Tibial nerve (tissue), 4 donors: ENCODE data around the gene CEP112. TPM values are rescaled to one million over a fixed set of nuclear protein-coding genes. Genes with fewer than 3 reads are reported as not detected.

Experiments used
- DNase-seq, 2 donors: peaks; one replicate each; pipeline ENCODE4 v3.0.0-alpha.2; 2019; ENCODE audit warnings: low spot score in 2 of 2
- H3K27ac ChIP-seq, 4 donors: fragments of 200-600 bp; sonication (generic) in 3 of 4; one replicate each; pipeline ENCODE4 v1.5.1; 2017 to 2019; ENCODE audit warnings: mild to moderate bottlenecking in 1 of 4
- H3K27me3 ChIP-seq, 2 donors: fragments of 200-600 bp; sonication (generic) in 1 of 2; one replicate each; pipeline versions ENCODE4 v1.5.1 to v1.6.0; 2017 to 2019
- H3K36me3 ChIP-seq, 3 donors: fragments of 200-600 bp; sonication (generic); one replicate each; pipeline ENCODE4 v1.5.1; 2018 to 2019
- H3K4me1 ChIP-seq, 4 donors: fragments of 200-600 bp; sonication (generic) in 3 of 4; one replicate each; pipeline ENCODE4 v1.5.1; 2017 to 2019
- H3K4me3 ChIP-seq, 4 donors: fragments of 200-600 bp; sonication (generic) in 3 of 4; one replicate each; pipeline ENCODE4 v1.5.1; 2017 to 2019; ENCODE audit warnings: mild to moderate bottlenecking in 1 of 4, moderate library complexity in 1 of 4
- H3K9me3 ChIP-seq, 4 donors: fragments of 200-600 bp; sonication (generic) in 3 of 4; one replicate each; pipeline ENCODE4 v1.5.1; 2017 to 2019
- CTCF ChIP-seq, 5 experiments: fragments of 200-600 bp in 3 of 5; fragments of 450-650 bp in 2 of 5; sonication (generic) in 3 of 5; IDR thresholded peaks; one replicate each; pipeline ENCODE4 v1.5.1; 2016 to 2019; ENCODE audit warnings: antibody characterized with exemption in 5 of 5, mild to moderate bottlenecking in 3 of 5, moderate library complexity in 2 of 5
- EP300 ChIP-seq, 2 donors: sonication (generic); formaldehyde crosslinking; IDR thresholded peaks; one replicate each; pipeline ENCODE4 v1.6.1; 2017; ENCODE audit warnings: antibody characterized with exemption in 2 of 2, mild to moderate bottlenecking in 1 of 2
- POLR2A ChIP-seq, 2 donors: fragments of 450-650 bp; IDR thresholded peaks; one replicate each; pipeline ENCODE4 v1.6.1; 2017; ENCODE audit warnings: antibody characterized with exemption in 2 of 2, mild to moderate bottlenecking in 2 of 2, moderate library complexity in 2 of 2
- WGBS, 2 donors: methylation state at CpG; one replicate each; pipeline ENCODE4 v1.1.5; 2018; 5-methylcytosine and 5-hydroxymethylcytosine counted together
- total RNA-seq, 4 donors: library from RNA; depleted of rRNA; stranded (reverse); fragments of >200 nt; gene quantifications; one replicate each; pipeline ENCODE4 v1.1.0, GENCODE V29; 2016

The CEP112 gene
- total RNA-seq, 4 donors from 2014 or later, result 26.0 to 46.8 (median 34.2) TPM

DNA sequence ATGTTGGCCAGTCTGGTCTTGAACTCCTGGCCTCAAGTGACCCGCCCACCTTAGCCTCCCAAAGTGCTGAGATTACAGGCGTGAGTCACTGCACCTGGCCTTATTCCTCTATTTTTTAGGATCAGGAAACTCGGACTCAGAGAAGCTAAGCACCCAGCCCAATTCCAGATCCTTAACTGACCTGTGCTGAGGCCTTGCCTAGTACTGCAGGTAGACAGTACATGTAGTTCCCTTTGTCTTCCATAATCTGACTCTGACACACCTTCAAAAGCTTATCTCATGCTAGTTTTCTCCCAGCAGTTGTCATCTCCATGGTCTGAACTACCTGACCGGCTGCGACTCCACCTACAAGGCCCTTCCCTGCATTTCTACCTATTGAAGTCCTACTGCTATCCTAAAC is 564.8 kb downstream of the CEP112 start:
- no peak overlapping the region for H3K4me3 ChIP-seq
- no peak overlapping the region for H3K27ac ChIP-seq
- no peaks in the 10 kb centered on the region for H3K27me3 ChIP-seq
- DNase-seq, result no peak
- 94 to 97% methylated on average over 5 of the region's 5 CpGs for WGBS, 2 donors
- peaks cover 0 to 8% (median 0%) of the 10 kb centered on the region in 4 donors for H3K4me1 ChIP-seq
- TF ChIP-seq CTCF (IDR thresholded peaks at IDR 0.05) (no peak), POLR2A (IDR thresholded peaks at IDR 0.05) (no peak), EP300 (IDR thresholded peaks at IDR 0.05) (no peak)
- no peaks in the 10 kb centered on the region for H3K36me3 ChIP-seq
- no peaks in the 10 kb centered on the region for H3K9me3 ChIP-seq

GRCh38 chr17:65626451-65626850 is 565.5 kb downstream of the CEP112 start:
- no peak overlapping the region for H3K27ac ChIP-seq
- TF ChIP-seq EP300 (IDR thresholded peaks at IDR 0.05) (no peak), POLR2A (IDR thresholded peaks at IDR 0.05) (no peak), CTCF (IDR thresholded peaks at IDR 0.05) (no peak)
- no peak overlapping the region for H3K4me3 ChIP-seq
- H3K36me3 ChIP-seq, result no peaks in the 10 kb centered on the region
- DNase-seq, result no peak
- no peaks in the 10 kb centered on the region for H3K9me3 ChIP-seq
- peaks cover 0 to 8% (median 0%) of the 10 kb centered on the region in 4 donors for H3K4me1 ChIP-seq
- H3K27me3 ChIP-seq, result no peaks in the 10 kb centered on the region

DNA sequence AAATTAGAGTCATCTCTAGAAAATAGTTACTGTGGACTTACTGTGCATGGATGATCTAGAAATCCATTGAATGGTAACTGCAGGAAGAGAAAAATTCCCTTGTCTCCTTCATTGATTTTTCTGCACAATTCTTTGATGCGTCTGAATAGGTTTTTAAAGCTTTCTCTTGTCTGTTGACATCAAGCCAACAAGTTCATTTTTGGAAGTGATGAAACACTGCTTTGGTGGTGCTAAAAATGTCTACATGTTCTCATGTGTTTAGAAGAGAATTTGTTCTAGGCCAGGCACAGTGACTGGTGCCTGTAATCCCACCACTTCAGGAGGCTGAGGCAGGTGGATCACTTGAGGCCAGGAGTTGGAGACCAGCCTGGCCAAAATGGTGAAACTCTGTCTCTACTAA is 573.4 kb downstream of the CEP112 start:
- H3K36me3 ChIP-seq, result no peaks in the 10 kb centered on the region
- H3K27ac ChIP-seq, result no peak overlapping the region
- no peaks in the 10 kb centered on the region for H3K4me1 ChIP-seq
- no peak for DNase-seq
- no peak overlapping the region for H3K4me3 ChIP-seq
- TF ChIP-seq EP300 (IDR thresholded peaks at IDR 0.05) (no peak), CTCF (IDR thresholded peaks at IDR 0.05) (no peak), POLR2A (IDR thresholded peaks at IDR 0.05) (no peak)
- WGBS, 2 donors, result 84 to 90% methylated on average over 1 of the region's 1 CpG
- H3K27me3 ChIP-seq, result no peaks in the 10 kb centered on the region
- no peaks in the 10 kb centered on the region for H3K9me3 ChIP-seq

DNA sequence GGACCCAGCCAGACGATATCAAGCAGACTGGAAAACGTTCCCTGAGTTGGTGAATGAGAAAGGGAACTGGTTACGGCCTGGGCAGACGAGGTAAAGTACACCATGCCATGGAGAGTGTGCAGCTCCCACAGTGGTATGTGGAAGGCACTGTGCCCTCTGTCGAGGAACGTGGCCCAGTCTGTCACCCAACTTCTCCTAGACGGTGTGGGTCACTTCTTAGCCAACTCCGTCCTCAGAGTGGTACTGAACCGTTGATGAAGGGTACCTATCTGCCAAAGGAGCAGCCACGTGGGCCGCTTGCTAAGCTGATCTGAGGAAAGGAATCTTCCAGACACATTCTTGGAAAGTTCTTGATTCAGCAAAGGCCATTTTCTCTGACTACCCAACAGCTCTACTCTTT is 574.4 kb downstream of the CEP112 start:
- Histone ChIP-seq H3K27me3 (no peaks in the 10 kb centered on the region), H3K27ac (no peak overlapping the region), H3K4me3 (no peak overlapping the region), H3K9me3 (no peaks in the 10 kb centered on the region), H3K36me3 (no peaks in the 10 kb centered on the region), H3K4me1 (no peaks in the 10 kb centered on the region)
- 93 to 96% methylated on average over 11 of the region's 11 CpGs for WGBS, 2 donors
- no peak for TF ChIP-seq POLR2A (IDR thresholded peaks at IDR 0.05)
- DNase-seq, result no peak

- no peak overlapping the region for H3K27ac ChIP-seq
- 64 to 75% methylated on average over 2 of the region's 2 CpGs for WGBS, 2 donors
- no peak for DNase-seq
- H3K4me3 ChIP-seq, result no peak overlapping the region
- peaks cover 0 to 5% (median 0%) of the 10 kb centered on the region in 3 donors for H3K36me3 ChIP-seq
- no peaks in the 10 kb centered on the region for H3K27me3 ChIP-seq
- no peaks in the 10 kb centered on the region for H3K4me1 ChIP-seq
- no peaks in the 10 kb centered on the region for H3K9me3 ChIP-seq
- TF ChIP-seq POLR2A (IDR thresholded peaks at IDR 0.05), result no peak
- no peak for TF ChIP-seq CTCF (IDR thresholded peaks at IDR 0.05)
- no peak for TF ChIP-seq EP300 (IDR thresholded peaks at IDR 0.05)
Observed at GRCh38 chr17:65609749-65610148, 582.2 kb downstream of the CEP112 start.

GRCh38 chr17:65609286-65609685 is 582.6 kb downstream of the CEP112 start:
- Histone ChIP-seq H3K27ac (no peak overlapping the region), H3K36me3 (peaks cover 0 to 5% (median 0%) of the 10 kb centered on the region in 3 donors), H3K4me3 (no peak overlapping the region), H3K9me3 (no peaks in the 10 kb centered on the region), H3K4me1 (no peaks in the 10 kb centered on the region), H3K27me3 (no peaks in the 10 kb centered on the region)
- no peak for DNase-seq
- no peak for TF ChIP-seq POLR2A (IDR thresholded peaks at IDR 0.05)
- TF ChIP-seq CTCF (IDR thresholded peaks at IDR 0.05), result no peak
- TF ChIP-seq EP300 (IDR thresholded peaks at IDR 0.05), result no peak
- WGBS, 2 donors, result 90 to 97% methylated on average over 2 of the region's 2 CpGs
